ENCODE measurements around the gene PYGO2.
A peak's percentile ranks its signal among the peaks of the same experiment; 100 is the strongest.

PYGO2 gene

GRCh38 chr1:154975409-154976059, 14.0 kb upstream of the PYGO2 start:
- peaks cover 18% of the 10 kb centered on the region for H3K36me3 Mint-ChIP-seq (ENCODE audit: low read depth)
- H3K4me3 Mint-ChIP-seq: no peak overlapping the region
- H3K27me3 Mint-ChIP-seq (ENCODE audit: low read depth): no peaks in the 10 kb centered on the region
- H3K4me1 Mint-ChIP-seq (ENCODE audit: low read depth): peaks cover 28% of the 10 kb centered on the region
- H3K27ac Mint-ChIP-seq: no peak overlapping the region
- no peaks in the 10 kb centered on the region for H3K9me3 Mint-ChIP-seq

DNA sequence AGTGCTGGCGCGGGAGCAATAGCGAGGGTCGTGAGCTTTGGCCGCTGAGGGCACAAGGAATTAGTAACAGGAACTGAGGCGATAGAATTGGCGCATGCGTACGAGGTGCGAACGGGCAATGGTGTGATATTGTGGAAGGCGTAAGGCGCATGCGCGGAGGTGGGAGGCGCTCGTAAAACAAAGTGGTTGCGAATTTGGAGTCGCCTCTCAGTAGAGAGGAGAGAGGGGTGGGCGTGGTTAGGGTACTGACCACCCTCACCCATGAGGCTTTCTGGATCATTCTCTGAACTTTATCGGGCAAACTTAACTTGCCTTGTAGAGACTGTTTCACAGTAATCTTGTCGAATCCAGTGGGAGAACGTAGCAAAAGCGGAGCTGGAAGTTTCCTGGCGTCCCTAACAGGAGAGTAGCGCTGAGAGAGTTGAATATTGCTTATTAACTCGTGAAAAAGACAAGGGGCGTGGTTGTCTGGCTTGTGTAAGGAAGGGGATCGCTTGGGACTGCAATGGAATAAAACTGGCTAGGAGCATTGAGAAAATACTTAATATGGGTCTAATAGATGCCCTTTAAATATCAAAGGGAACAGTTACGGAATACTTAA, 13.3 kb upstream of the PYGO2 start:
- Mint-ChIP-seq H3K4me3 (no peak overlapping the region), H3K9me3 (no peaks in the 10 kb centered on the region), H3K36me3 (ENCODE audit: low read depth) (peaks cover 18% of the 10 kb centered on the region), H3K27ac (no peak overlapping the region), H3K4me1 (ENCODE audit: low read depth) (peaks cover 28% of the 10 kb centered on the region), H3K27me3 (ENCODE audit: low read depth) (no peaks in the 10 kb centered on the region)

GRCh38 chr1:154974102-154974807, 12.7 kb upstream of the PYGO2 start, which contains the start of gene CKS1B:
CKS1B (plus strand) TSS chr1:154974681; CDS start chr1:154974746, 65 bp downstream.
- Mint-ChIP-seq H3K27me3 (ENCODE audit: low read depth) (no peaks in the 10 kb centered on the region), H3K36me3 (ENCODE audit: low read depth) (peaks cover 20% of the 10 kb centered on the region), H3K4me1 (ENCODE audit: low read depth) (peaks cover 28% of the 10 kb centered on the region), H3K27ac (no peak within 1 kb of the TSS), H3K9me3 (no peaks in the 10 kb centered on the region), H3K4me3 (no peak within 1 kb of the TSS)

- Mint-ChIP-seq H3K36me3 (ENCODE audit: low read depth) (peaks cover 19% of the 10 kb centered on the region), H3K27me3 (ENCODE audit: low read depth) (no peaks in the 10 kb centered on the region), H3K4me1 (ENCODE audit: low read depth) (peaks cover 32% of the 10 kb centered on the region), H3K4me3 (no peak overlapping the region), H3K27ac (no peak overlapping the region), H3K9me3 (no peaks in the 10 kb centered on the region)
Measured at GRCh38 chr1:154973344-154974101, 11.9 kb upstream of the PYGO2 start.

DNA sequence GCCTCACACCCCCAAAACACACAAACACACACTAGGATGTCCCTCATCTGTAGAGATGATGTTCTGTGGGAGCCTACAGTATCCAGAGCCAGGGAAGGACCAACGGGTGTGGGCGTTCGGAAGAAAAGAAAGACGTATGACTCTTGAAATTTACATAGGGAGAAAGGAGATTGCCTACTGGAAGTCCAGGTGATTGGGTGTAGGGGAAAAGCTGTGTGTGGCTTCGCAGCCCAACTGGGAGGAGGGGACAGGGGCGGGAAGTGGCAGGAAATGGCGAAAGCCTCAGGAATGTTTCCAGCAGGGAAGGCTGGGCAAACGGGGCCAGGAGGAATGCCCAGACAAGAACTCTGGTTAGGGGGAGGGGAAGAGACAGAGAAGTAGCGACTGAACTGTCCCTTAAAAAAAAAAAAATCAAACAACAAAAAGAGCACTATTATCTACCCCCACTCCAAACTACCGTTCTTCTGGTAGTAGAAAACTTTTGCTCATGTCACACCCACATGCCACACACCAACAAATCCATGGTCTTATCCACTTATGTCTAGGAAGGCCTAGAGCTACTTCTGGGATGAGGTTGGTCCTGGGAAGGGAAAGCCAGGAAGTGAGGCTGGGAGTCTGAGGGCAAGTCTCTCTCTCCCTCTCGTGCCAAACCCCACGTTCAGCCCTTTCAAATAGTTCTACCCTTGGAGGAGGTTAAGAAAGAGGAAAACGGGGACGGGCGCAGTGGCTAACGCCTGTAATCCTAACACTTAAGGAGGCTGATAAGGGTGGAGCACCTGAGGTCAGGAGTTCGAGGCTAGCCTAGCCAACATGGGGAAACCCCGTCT, 11.1 kb upstream of the PYGO2 start:
- H3K27ac Mint-ChIP-seq: no peak overlapping the region
- no peaks in the 10 kb centered on the region for H3K9me3 Mint-ChIP-seq
- H3K27me3 Mint-ChIP-seq (ENCODE audit: low read depth): no peaks in the 10 kb centered on the region
- H3K4me3 Mint-ChIP-seq: no peak overlapping the region
- H3K36me3 Mint-ChIP-seq (ENCODE audit: low read depth): peaks cover 24% of the 10 kb centered on the region
- H3K4me1 Mint-ChIP-seq (ENCODE audit: low read depth): peaks cover 33% of the 10 kb centered on the region

DNA sequence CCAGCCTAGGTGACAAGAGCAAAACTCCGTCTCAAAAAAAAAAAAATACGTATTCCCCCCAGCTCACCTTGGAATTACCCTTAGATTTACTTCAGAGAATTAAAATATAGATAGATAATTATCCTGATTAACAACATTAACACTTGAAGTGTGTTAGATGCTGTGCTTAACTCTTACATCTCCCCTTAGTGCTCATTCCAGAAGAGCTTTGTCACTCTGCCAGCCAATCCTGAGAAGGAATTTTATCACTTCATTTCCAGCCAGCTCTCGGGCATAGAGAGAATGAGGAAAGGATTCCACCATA, 10.6 kb upstream of the PYGO2 start:
- Mint-ChIP-seq H3K4me1 (ENCODE audit: low read depth) (peaks cover 29% of the 10 kb centered on the region), H3K36me3 (ENCODE audit: low read depth) (peaks cover 30% of the 10 kb centered on the region), H3K27ac (no peak overlapping the region), H3K9me3 (no peaks in the 10 kb centered on the region), H3K27me3 (ENCODE audit: low read depth) (no peaks in the 10 kb centered on the region), H3K4me3 (no peak overlapping the region)

- peaks cover 29% of the 10 kb centered on the region for H3K4me1 Mint-ChIP-seq (ENCODE audit: low read depth)
- peaks cover 35% of the 10 kb centered on the region for H3K36me3 Mint-ChIP-seq (ENCODE audit: low read depth)
- H3K27ac Mint-ChIP-seq: peak overlapping the region; percentile 74
- H3K9me3 Mint-ChIP-seq: no peaks in the 10 kb centered on the region
- no peaks in the 10 kb centered on the region for H3K27me3 Mint-ChIP-seq (ENCODE audit: low read depth)
- peak overlapping the region; percentile 52 for H3K4me3 Mint-ChIP-seq
Measured at GRCh38 chr1:154971341-154971998, 9.9 kb upstream of the PYGO2 start.

DNA sequence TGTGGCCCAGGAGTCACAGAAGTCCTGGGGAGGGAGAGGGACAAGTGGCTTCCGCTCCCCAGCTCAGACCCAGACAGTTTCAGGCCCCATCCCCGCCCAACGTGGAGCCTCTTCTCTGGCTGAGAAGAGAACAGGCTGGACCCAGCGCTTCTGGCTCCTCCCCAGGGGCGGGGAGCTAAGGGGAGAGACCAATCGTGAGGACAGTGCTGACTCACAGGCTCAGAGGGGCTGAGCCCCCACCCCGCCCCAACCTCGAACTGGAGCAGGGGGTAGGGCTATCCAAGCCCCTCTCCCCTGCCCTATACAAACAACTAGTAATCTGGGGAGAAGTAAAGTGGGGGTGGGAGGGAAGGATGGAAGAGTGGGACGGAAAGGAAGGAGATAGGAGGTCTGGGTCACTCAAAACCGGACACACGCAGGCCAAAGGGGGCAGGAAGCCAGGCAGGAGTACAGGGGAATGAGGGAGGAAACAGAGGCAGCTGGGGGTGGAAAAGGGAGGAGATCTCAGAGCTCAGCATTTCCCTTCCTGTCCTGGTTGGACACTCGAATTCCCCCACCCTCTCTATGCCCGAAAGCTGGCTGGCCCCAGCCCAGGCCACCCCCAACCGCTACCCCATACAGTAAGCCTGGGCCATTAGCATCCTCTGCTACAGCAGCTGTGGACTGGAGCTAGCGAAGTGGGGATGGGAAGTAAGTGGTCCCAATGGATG, 9.2 kb upstream of the PYGO2 start, which contains the start of gene SHC1:
SHC1 (minus strand) TSS at position 117 of the 710 bp plus-strand sequence. CDS start 221 bp downstream, outside the sequence.
- H3K36me3 Mint-ChIP-seq (ENCODE audit: low read depth): peaks cover 35% of the 10 kb centered on the region
- H3K27ac Mint-ChIP-seq: peak within 1 kb of the TSS; percentile 78
- no peaks in the 10 kb centered on the region for H3K9me3 Mint-ChIP-seq
- H3K4me3 Mint-ChIP-seq: peak within 1 kb of the TSS; percentile 52
- H3K4me1 Mint-ChIP-seq (ENCODE audit: low read depth): peaks cover 29% of the 10 kb centered on the region
- no peaks in the 10 kb centered on the region for H3K27me3 Mint-ChIP-seq (ENCODE audit: low read depth)

DNA sequence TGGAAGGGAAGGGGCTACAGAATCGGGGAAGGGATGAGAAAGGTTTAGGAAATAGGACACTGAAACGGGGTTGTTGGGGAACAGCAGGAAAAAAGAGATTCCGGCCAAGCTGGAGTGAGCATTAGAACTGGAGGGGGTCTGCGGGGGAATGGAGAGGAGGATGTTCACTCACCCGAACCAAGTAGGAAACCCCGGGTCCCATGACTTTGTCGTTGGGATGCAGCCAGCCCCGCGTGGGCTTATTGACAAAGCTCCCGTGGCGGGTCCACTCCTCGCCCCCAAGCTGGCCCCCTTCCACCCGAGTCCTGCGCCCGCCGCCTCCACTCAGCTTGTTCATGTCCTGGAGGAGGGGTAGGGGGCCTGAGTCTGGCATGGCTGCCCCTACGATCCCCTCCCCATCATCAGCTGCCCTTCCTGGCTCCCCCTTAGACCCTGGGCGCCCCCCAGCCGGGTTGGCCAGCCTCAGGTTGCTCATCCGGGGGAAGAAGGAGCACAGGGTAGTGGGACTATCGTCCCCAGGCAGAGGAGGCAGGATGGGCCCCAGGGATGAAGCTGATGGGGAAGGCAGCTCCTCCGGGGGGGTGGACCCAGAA, 8.4 kb upstream of the PYGO2 start:
- no peaks in the 10 kb centered on the region for H3K9me3 Mint-ChIP-seq
- H3K27me3 Mint-ChIP-seq (ENCODE audit: low read depth): no peaks in the 10 kb centered on the region
- H3K36me3 Mint-ChIP-seq (ENCODE audit: low read depth): peaks cover 42% of the 10 kb centered on the region
- H3K27ac Mint-ChIP-seq: no peak overlapping the region
- H3K4me3 Mint-ChIP-seq: no peak overlapping the region
- H3K4me1 Mint-ChIP-seq (ENCODE audit: low read depth): peaks cover 29% of the 10 kb centered on the region

GRCh38 chr1:154969246-154969645, 7.7 kb upstream of the PYGO2 start:
- peaks cover 42% of the 10 kb centered on the region for H3K36me3 Mint-ChIP-seq (ENCODE audit: low read depth)
- no peak overlapping the region for H3K4me3 Mint-ChIP-seq
- peaks cover 29% of the 10 kb centered on the region for H3K4me1 Mint-ChIP-seq (ENCODE audit: low read depth)
- H3K27me3 Mint-ChIP-seq (ENCODE audit: low read depth): no peaks in the 10 kb centered on the region
- H3K9me3 Mint-ChIP-seq: no peaks in the 10 kb centered on the region
- H3K27ac Mint-ChIP-seq: peak overlapping the region; percentile 62

DNA sequence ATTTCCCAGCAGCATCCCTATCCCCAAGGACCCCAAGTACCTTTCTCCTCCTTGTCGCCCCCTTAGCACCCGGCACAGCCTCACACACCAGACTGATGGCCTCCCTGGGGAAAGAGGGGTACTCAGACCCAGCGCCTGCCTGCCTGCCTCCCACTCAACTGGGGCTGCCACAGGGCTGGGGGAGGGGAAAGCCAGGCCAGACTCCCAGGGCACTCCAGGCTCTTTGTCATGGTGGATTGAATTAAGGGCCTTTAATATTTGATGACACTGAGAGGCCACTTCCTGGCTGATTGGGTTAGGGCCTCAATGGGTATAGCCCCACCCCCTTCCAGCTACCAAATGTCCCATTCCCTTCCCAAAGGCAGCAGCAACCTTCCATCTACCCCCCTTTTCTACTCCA, 7.1 kb upstream of the PYGO2 start:
- H3K4me1 Mint-ChIP-seq (ENCODE audit: low read depth): peaks cover 31% of the 10 kb centered on the region

GRCh38 chr1:154967331-154967950, 5.9 kb upstream of the PYGO2 start:
- H3K4me3 Mint-ChIP-seq: no peak overlapping the region
- peaks cover 49% of the 10 kb centered on the region for H3K36me3 Mint-ChIP-seq (ENCODE audit: low read depth)
- H3K27me3 Mint-ChIP-seq (ENCODE audit: low read depth): no peaks in the 10 kb centered on the region
- no peaks in the 10 kb centered on the region for H3K9me3 Mint-ChIP-seq
- peaks cover 29% of the 10 kb centered on the region for H3K4me1 Mint-ChIP-seq (ENCODE audit: low read depth)
- peak overlapping the region; percentile 15 for H3K27ac Mint-ChIP-seq

More for the DNA sequence above, 7.1 kb upstream of the PYGO2 start:
- Mint-ChIP-seq H3K9me3 (no peaks in the 10 kb centered on the region), H3K36me3 (ENCODE audit: low read depth) (peaks cover 45% of the 10 kb centered on the region), H3K27me3 (ENCODE audit: low read depth) (no peaks in the 10 kb centered on the region), H3K4me3 (no peak overlapping the region), H3K27ac (peak overlapping the region; percentile 62)

Measured in T-helper 1 cell treated with Interleukin-12 subunit alpha and Interleukin-12 subunit beta and Interleukin-4 antibody, amounts not matched to agents 30 μg/mL and 1 μg/mL, for 36 hours (primary cell).